Measurements from ENCODE around the gene RTN4R.
A peak's percentile ranks its signal among the peaks of the same experiment; 100 is the strongest.
"Not testable (repeated sequence)": the region's sequence is repeated elsewhere in the genome, so short reads cannot be mapped to it uniquely, and the experiment has no call there.

RTN4R gene

GRCh38 chr22:20305894-20306645, 38.0 kb upstream of the RTN4R start:
- DNase-seq (ENCODE audit: low read depth): no peak

GRCh38 chr22:20305230-20305893, 37.2 kb upstream of the RTN4R start:
- not testable (repeated sequence) for DNase-seq (ENCODE audit: low read depth)

DNA sequence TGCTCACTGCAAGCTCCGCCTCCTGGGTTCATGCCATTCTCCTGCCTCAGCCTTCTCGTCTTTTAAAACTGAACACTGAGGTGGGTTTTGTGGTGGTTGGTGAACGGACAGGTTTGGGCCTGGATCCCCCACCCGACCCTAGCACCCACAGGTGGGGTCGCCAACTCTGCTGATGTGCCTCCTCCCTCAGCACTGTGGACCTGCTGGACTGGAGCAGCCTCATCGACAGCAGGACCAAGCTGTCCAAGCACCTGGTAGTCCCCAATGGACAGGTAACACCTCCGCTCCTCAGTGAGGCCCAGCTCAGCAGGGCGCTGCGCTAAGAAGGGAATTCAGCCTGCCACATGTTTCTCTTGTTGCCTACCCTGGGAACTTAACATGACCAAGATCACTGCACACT, 36.5 kb upstream of the RTN4R start:
- DNase-seq (ENCODE audit: low read depth): no peak

DNA sequence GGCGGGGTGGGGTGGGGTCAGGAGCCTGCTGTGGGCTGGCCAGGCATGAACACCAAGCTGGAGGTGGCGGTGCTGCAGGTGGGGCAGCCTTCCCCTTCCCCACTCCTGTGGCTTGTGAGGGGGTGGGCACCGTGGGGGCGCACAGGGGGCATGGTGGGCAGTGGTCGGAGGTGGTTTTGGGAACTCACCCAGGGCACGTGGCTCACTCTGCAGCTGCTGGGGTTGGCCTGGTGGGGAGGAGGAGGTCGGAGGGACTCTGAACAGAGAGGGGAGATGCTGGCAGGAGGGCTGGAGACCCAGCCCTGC, 35.1 kb upstream of the RTN4R start:
- DNase-seq (ENCODE audit: low read depth): not testable (repeated sequence)

DNA sequence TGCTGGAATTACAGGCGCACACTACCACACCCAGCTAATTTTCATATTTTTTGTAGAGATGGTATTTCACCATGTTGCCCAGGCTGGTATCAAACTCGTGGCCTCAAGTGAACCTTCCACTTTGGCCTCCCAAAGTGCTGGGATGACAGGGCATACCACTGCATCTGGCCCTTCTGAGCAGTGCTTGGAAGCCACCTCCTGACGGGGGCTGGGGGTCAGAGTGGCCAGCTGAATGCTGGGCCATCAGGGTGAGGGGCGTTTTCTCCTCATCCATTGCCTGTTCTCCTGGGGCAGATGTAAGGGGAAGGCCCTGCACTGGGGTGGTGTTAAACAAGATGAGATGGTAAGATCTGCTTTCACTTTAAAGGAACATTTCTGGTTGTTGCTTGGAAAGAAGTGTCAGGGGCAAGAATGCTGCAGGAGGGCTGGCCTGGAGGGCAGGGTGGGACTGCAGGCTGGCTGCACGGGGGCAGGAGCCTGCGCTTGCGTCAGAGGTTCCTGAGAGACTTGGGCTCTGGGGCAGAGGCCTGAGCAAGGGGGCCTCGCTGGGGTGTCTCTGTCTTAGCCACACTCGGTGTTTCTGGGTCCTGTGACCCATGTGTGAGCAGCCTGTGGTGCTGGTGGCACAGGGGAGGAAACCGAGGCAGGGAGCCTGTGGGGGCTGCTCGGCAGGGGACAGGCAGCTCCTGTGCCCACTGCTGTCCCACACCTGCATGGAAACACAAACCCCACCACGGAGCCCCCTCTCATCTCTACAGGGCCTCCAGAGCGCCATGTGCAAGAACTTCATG, 34.5 kb upstream of the RTN4R start:
- no peak for DNase-seq (ENCODE audit: low read depth)

DNA sequence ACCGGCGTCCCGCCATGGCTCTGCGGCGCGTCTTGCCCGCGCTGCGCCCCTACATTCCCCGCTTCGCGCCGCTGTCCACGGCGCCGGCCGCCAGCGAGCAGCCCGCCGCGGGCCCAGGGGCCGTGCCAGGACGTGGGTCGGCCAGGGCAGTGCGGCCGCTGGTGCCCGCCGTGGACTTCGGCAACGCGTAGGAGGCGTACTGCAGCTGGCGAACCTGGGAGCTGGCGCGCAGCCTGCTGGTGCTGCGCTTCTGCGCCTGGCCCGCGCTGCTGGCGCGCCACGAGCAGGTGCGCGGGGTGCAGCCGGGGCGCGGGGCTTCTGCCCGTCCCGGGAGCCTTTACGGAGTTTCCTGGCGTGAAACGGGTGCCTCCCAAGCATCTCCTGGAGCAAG, 31.6 kb upstream of the RTN4R start:
- no peak for DNase-seq (ENCODE audit: low read depth)

DNA sequence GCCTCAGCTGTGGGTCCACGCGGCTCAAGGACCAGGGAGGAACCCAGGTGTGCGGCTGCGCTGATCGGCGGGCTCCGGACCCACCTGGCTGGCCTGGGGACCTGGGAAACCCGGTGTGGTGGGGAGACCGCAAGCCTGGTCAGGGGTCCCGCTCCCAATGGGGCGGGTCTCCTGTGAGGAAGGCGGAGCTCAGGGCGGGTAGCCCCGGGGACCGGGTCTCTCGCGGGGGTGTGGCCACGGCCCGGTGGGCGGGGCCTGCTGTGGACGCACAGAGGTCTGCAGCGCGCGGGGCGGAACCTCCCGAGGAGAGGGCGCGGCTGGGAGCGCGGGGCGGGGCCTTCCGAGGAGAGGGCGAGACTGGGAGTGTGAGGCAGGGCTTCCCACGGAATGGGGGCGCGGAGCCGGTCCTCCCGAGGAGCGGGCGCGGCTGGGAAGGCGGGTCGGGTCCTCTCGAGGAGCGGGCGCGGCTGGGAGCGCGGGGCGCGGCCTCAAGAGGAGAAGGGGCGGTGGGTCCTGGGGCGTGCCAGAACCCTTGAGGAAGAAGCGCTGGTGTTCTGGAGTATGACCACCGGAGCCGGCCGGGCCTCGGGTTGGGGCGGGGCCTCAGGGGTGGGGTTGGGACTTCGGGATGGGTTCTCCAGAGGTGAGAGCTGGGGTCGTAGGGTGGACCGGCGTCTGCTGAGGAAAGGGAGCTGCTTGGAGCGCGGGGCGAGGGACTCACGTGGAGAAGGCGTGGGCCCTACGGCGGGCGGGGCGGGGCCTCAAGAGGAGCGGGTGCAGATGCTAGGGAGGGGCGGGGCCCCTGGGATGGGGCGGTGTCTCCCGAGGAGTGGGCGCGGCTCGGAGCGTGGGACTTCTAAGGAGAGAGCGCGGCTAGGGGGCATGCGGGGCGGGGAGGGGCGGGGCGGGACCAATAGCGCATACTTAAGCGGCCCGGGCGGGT, 31.0 kb upstream of the RTN4R start:
- peak; percentile 82 for DNase-seq (ENCODE audit: low read depth)

DNA sequence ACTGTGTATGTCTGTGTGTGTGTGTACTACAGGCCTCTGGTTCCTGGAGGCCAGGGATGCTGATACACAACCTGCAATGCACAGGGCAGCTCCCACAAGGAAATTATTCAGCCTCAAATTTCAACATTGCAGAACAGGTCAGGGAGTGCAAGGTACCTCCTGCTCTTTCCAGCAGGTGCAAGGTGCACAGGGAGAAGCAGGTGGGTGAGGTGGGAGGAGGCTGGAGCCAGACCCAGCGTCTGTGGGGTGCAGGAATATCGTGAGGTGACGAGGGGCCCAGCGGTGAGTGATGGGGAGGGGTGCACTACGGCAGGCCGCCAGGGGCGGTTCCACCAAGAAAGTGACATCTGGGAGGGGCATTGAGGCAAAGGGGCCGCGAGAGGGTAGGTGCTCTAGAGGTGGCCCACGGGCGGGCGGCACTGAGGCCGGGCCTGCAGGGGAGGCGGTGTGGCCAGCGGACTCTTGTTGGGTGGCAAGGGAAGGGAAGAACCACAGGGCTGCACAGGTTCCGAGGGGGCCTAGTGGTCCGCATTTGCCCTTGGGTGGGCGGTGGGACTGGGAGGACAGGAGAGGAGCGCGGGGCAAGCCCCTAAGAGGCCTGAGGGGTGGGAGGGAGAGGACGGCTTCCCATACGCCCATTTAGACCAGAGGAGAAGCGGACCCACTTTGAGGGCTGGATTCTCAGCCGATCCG, 30.1 kb upstream of the RTN4R start:
- DNase-seq (ENCODE audit: low read depth): no peak

GRCh38 chr22:20297414-20298109, 29.4 kb upstream of the RTN4R start:
- no peak for DNase-seq (ENCODE audit: low read depth)

DNA sequence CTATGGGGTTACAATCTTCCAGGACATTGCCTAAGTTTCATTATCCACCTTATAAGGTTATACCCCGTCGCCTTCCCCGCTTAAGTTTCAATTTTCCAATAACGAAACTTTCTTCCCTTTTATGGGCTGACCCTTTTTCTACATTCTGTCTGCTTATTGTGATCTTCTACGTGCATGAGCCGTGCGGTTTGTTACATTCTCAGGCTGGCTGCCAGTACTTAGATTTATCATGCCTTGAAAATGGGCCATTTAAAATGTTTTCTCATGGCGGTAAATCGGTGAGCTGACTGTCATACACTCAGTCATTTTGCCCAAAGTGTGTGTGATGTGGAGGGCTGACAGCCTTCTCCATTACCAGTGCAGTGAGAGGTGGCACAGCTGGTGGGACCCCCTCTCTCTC, 28.5 kb upstream of the RTN4R start:
- no peak for DNase-seq (ENCODE audit: low read depth)

DNA sequence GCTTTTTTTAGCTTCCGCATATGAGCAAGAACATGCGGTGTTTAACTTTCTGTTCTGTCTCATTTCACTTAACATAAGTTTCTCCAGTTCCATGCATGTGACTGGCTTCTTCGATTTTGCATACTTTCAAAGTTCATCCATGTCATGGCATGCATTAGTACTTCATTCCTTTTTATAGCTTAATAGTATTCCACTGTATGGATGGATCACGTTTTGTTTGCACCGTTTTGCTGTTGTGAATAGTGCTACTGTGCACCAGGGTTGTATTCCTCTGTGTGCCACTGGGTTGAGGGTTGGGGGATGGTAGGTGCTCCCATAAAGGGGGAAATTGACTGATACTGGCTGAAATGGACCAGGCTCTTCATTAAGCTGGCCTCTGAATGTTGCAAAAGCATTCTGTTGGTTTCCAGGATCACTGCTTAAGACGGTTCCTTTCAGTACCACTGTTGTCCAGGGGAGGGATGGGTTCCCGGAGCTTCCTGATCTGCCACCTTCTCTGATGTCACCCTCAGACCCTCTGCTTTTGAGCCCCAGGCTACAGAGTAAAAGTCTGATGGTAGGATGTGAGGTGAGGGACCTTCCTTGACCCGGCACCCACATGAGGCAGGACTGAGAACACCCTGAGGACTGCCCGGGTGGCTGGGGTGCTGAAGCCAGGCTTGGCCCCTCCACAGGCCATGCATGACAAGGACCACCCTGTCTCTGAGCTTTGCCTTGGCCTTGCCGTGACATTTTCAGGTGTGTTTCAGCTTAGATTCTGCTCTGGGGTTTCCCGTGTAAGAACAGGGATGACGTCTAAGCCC, 27.3 kb upstream of the RTN4R start:
- DNase-seq (ENCODE audit: low read depth): no peak

- no peak for DNase-seq (ENCODE audit: low read depth)
These were observed 24.6 kb upstream of the RTN4R start for GRCh38 chr22:20292673-20293232.

GRCh38 chr22:20292108-20292507, 24.0 kb upstream of the RTN4R start:
- no peak for DNase-seq (ENCODE audit: low read depth)

DNA sequence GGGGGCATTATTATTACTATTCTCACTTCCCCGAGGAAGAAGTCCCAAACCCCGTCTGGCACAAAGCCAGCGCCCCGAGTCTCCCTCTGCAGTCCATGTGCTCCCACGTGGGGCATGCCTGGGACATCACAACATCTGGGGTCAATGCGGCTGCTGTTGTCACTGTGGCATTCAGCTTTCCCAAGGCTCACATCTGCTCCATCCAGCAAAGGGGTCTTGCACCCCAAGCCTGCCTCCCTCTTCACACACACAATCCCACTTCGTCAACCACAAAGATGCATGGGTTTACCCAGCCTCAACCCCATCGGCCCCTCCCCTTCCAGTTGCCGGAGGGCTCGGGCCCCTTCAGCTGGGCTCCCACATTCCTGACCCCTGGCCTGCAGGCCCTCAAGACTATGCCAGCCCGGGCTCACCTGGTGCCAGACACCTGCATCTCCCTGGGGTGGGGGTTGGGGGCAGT, 23.5 kb upstream of the RTN4R start:
- no peak for DNase-seq (ENCODE audit: low read depth)

- DNase-seq (ENCODE audit: low read depth): no peak
These were observed 23.1 kb upstream of the RTN4R start for GRCh38 chr22:20291249-20291586.

- no peak for DNase-seq (ENCODE audit: low read depth)
These were observed 22.6 kb upstream of the RTN4R start for GRCh38 chr22:20290578-20291248.

DNA sequence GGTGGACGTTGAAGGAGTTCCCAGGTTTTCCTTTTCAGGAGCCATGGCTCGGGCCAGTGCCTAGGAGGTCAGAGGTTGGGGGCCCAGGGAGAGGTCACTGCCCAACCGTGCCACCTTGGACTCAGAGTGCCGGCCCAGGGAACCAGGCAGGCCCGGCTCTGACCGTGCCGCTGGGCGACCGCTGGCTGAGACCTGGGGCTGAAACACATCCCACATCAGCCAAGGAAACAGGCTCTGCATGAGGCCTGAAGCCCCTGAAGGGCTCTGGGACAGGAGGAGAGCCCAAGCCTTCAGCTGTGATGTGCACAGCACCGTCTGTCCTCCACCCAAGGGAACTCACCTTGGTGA, 21.9 kb upstream of the RTN4R start:
- no peak for DNase-seq (ENCODE audit: low read depth)

DNA sequence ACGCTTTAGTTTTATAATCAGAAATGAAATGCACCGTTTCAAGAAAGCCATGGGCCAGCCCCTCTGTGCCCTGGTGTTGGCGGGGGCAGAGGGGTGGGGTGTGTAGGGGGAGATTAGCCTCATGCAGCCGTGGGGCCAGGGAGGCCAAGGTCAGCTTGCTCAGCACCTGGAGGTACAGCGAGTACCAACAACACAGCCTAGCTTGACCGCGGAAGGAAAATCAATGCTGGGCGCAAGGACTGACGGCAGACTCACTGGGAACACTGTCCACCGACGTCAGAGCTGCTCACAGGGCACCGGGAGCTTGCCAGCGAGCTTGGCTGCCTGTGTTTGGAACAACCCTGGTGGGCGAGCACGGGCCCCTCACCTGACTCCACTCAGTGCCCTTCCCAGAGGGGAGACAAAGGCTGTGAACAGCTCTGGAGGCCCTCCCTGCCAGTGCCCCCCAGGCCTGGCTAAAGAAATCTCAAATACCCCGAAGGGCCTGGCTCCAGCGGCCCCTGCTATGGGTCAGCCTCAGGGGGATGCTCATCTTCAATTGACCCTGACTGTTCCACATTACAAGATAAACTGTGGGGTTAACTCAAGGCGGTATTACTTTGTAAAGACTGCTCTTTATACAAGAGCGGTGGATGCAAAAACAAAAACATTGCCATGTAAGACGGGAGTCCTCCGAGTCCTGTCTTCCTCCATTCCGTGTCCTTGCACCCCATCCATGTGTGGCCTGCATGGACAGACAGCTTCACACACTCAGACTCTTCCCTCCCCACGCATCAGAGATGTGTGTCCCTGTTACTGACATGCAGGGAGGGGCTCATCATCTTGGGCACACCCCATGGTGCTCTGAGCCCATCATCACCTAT, 21.3 kb upstream of the RTN4R start:
- DNase-seq (ENCODE audit: low read depth): not testable (repeated sequence)

Measured in stimulated activated CD8-positive, alpha-beta memory T cell treated with anti-CD3 and anti-CD28 coated beads, Interleukin-15, amount 100 ng/mL, for 1 hour (primary cell).